H9 (cell line): Measurements from ENCODE around the gene TECPR2. TPM values are rescaled to one million over a fixed set of nuclear protein-coding genes. Genes with fewer than 3 reads are reported as not detected.

ENCODE experiments used
- DNase-seq: peaks from one replicate; pipeline ENCODE4 v3.0.0-alpha.2; 2017
- H2AFZ ChIP-seq: one replicate; pipeline ENCODE4 v1.6.1; 2013; ENCODE audit warnings: mild to moderate bottlenecking, low read length, control low read depth, moderate library complexity
- H2AK5ac ChIP-seq: 2 replicates; pipeline ENCODE4 v1.6.1; 2013; ENCODE audit warnings: low read length, control low read depth, mixed read lengths; ENCODE audit not compliant: insufficient read length
- H2BK120ac ChIP-seq: one replicate; pipeline ENCODE4 v1.6.1; 2013; ENCODE audit warnings: low read depth, mild to moderate bottlenecking, low read length, control low read depth, inconsistent platforms; ENCODE audit not compliant: poor library complexity, severe bottlenecking
- H2BK12ac ChIP-seq: 2 replicates; pipeline ENCODE4 v1.6.1; 2013; ENCODE audit warnings: low read length, control low read depth, mixed read lengths, low read depth; ENCODE audit not compliant: insufficient read length
- H2BK15ac ChIP-seq: 2 replicates; pipeline ENCODE4 v1.6.1; 2013; ENCODE audit warnings: low read depth, low read length, control low read depth
- H2BK20ac ChIP-seq: one replicate; pipeline ENCODE4 v1.6.1; 2013; ENCODE audit warnings: low read depth, mild to moderate bottlenecking, low read length, control low read depth, inconsistent platforms; ENCODE audit not compliant: poor library complexity, severe bottlenecking
- H2BK5ac ChIP-seq: 2 replicates; pipeline ENCODE4 v1.6.1; 2013; ENCODE audit warnings: low read length, control low read depth, mixed read lengths; ENCODE audit not compliant: insufficient read length
- H3K14ac ChIP-seq: 2 replicates; pipeline ENCODE4 v1.6.1; 2013; ENCODE audit warnings: low read length, control low read depth; ENCODE audit not compliant: insufficient read depth
- H3K18ac ChIP-seq: 2 replicates; pipeline ENCODE4 v1.6.1; 2013; ENCODE audit warnings: low read depth, mild to moderate bottlenecking, mixed read lengths, low read length, control low read depth; ENCODE audit not compliant: insufficient read length
- H3K23ac ChIP-seq: 2 replicates; pipeline ENCODE4 v1.6.1; 2013; ENCODE audit warnings: low read length, control low read depth, mixed read lengths, low read depth; ENCODE audit not compliant: insufficient read length
- H3K23me2 ChIP-seq: 2 replicates; pipeline ENCODE4 v1.6.1; 2013; ENCODE audit warnings: low read depth, mild to moderate bottlenecking, mixed read lengths, low read length, control low read depth; ENCODE audit not compliant: insufficient read length, poor library complexity, severe bottlenecking
- H3K27ac ChIP-seq: 2 replicates; pipeline ENCODE4 v1.5.1; 2013; ENCODE audit warnings: low read length, control low read depth, mixed read lengths, low read depth; ENCODE audit not compliant: insufficient read length
- H3K27me3 ChIP-seq: 2 replicates; pipeline ENCODE4 v1.6.1; 2013; ENCODE audit warnings: low read length, control low read depth, inconsistent platforms; ENCODE audit not compliant: insufficient read depth
- H3K4ac ChIP-seq: 2 replicates; pipeline ENCODE4 v1.6.1; 2013; ENCODE audit warnings: low read depth, mild to moderate bottlenecking, control low read depth, inconsistent platforms, low read length, moderate library complexity
- H3K4me1 ChIP-seq: 2 replicates; pipeline ENCODE4 v1.6.1; 2013; ENCODE audit warnings: low read length, control low read depth, inconsistent platforms; ENCODE audit not compliant: insufficient read depth
- H3K4me2 ChIP-seq: 2 replicates; pipeline ENCODE4 v1.6.1; 2013; ENCODE audit warnings: low read length, control low read depth, mixed read lengths; ENCODE audit not compliant: insufficient read length, insufficient read depth
- H3K56ac ChIP-seq: 2 replicates; pipeline ENCODE4 v1.6.1; 2013; ENCODE audit warnings: low read depth, mild to moderate bottlenecking, mixed read lengths, low read length, control low read depth; ENCODE audit not compliant: insufficient read length
- H3K79me1 ChIP-seq: 2 replicates; pipeline ENCODE4 v1.6.1; 2013; ENCODE audit warnings: low read depth, mild to moderate bottlenecking, moderate library complexity, low read length, control low read depth, inconsistent platforms; ENCODE audit not compliant: insufficient read depth, poor library complexity, severe bottlenecking
- H3K79me2 ChIP-seq: 2 replicates; pipeline ENCODE4 v1.6.1; 2013; ENCODE audit warnings: low read length, control low read depth, inconsistent platforms; ENCODE audit not compliant: insufficient read depth
- H3K9ac ChIP-seq: 2 replicates; pipeline ENCODE4 v1.6.1; 2013; ENCODE audit warnings: low read length, control low read depth, mixed read lengths; ENCODE audit not compliant: insufficient read length; ENCODE audit errors: extremely low read depth
- H3K9me3 ChIP-seq: one replicate; pipeline ENCODE4 v1.6.1; 2013; ENCODE audit warnings: low read depth, low read length, inconsistent platforms; ENCODE audit not compliant: control insufficient read depth
- H3T11ph ChIP-seq: one replicate; pipeline ENCODE4 v1.6.1; 2013; ENCODE audit warnings: mild to moderate bottlenecking, low read length, control low read depth, inconsistent platforms
- H4K20me1 ChIP-seq: one replicate; pipeline ENCODE4 v1.6.1; 2013; ENCODE audit not compliant: control insufficient read depth, insufficient read length, insufficient read depth
- H4K5ac ChIP-seq: 2 replicates; pipeline ENCODE4 v1.6.1; 2013; ENCODE audit warnings: low read depth, mild to moderate bottlenecking, mixed read lengths, low read length, control low read depth; ENCODE audit not compliant: insufficient read length
- H4K8ac ChIP-seq: replicated peaks from 2 replicates; pipeline ENCODE4 v1.6.1; 2013; ENCODE audit warnings: low read length, control low read depth, mixed read lengths, low read depth; ENCODE audit not compliant: insufficient read length
- H4K91ac ChIP-seq: 2 replicates; pipeline ENCODE4 v1.6.1; 2013; ENCODE audit warnings: low read depth, mild to moderate bottlenecking, moderate library complexity, mixed read lengths, low read length, control low read depth; ENCODE audit not compliant: insufficient read length
- H3K27ac Mint-ChIP-seq, 3 experiments: 2 replicates in 2 of 3; 3 replicates in 1 of 3; pipeline ENCODE4 v1.8.0; 2020 to 2021; ENCODE audit warnings: mixed read lengths in 3 of 3, mild to moderate bottlenecking in 1 of 3, moderate library complexity in 1 of 3
- H3K27me3 Mint-ChIP-seq: 2 replicates; pipeline ENCODE4 v1.8.0; 2021; ENCODE audit warnings: low read depth, mild to moderate bottlenecking, moderate library complexity, mixed read lengths
- H3K36me3 Mint-ChIP-seq, 3 experiments: 2 replicates in 2 of 3; 3 replicates in 1 of 3; pipeline ENCODE4 v1.8.0; 2020 to 2021; ENCODE audit warnings: low read depth in 3 of 3, mixed read lengths in 3 of 3; ENCODE audit not compliant: insufficient read depth in 1 of 3
- H3K4me1 Mint-ChIP-seq, 2 experiments: 2 replicates each; pipeline ENCODE4 v1.8.0; 2020; ENCODE audit warnings: mixed read lengths in 2 of 2
- H3K4me3 Mint-ChIP-seq, 2 experiments: 2 replicates in 1 of 2; 3 replicates in 1 of 2; pipeline ENCODE4 v1.8.0; 2020 to 2021; ENCODE audit warnings: mild to moderate bottlenecking in 2 of 2, mixed read lengths in 2 of 2, moderate library complexity in 1 of 2
- H3K9me3 Mint-ChIP-seq, 2 experiments: 2 replicates in 1 of 2; 3 replicates in 1 of 2; pipeline ENCODE4 v1.8.0; 2020; ENCODE audit warnings: mild to moderate bottlenecking in 2 of 2, mixed read lengths in 2 of 2, moderate library complexity in 1 of 2
- WGBS: extraction: QIAGEN DNeasy Blood & Tissue Kit; methylation state at CpG from one replicate; pipeline ENCODE4 v1.1.7; 2013; ENCODE audit warnings: missing lambda C conversion rate, low lambda C conversion rate, mixed read lengths; ENCODE audit not compliant: insufficient read length; ENCODE audit errors: extremely low coverage; 5-methylcytosine and 5-hydroxymethylcytosine counted together
- total RNA-seq: library from RNA; stranded (reverse); gene quantifications from 2 replicates; pipeline ENCODE4 v1.2.1, GENCODE V29; 2021
- TF ChIP-seq, protein P1 (sequence below): fragments of 200-600 bp; sonication (generic); conservative IDR thresholded peaks from 3 replicates; pipeline ENCODE4 v1.8.0; 2021; ENCODE audit warnings: antibody characterized with exemption, mild to moderate bottlenecking

Gene TECPR2
- total RNA-seq, 1 experiment from 2014 or later = 15.4 TPM

DNA sequence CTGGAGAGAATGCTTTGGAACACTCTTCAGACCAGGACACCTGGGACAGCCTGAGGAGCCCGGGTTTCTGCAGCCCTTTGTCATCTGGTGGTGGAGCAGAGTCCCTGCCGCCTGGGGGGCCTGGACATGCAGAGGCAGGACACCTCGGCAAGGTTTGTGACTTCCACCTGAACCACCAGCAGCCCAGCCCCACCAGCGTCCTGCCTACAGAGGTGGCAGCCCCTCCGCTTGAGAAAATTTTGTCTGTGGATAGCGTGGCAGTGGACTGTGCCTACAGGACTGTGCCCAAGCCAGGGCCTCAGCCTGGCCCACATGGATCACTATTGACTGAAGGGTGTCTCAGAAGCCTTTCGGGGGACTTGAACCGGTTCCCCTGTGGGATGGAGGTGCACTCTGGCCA lies 21.2 kb upstream of the TECPR2 start:
- H3K14ac ChIP-seq = no peak overlapping the region
- H3K4me1 ChIP-seq = no peaks in the 10 kb centered on the region
- H3K9ac ChIP-seq = no peak overlapping the region
- H2AFZ ChIP-seq = no peak overlapping the region
- no peaks in the 10 kb centered on the region for H3K9me3 Mint-ChIP-seq
- H2BK15ac ChIP-seq = no peak overlapping the region
- no peak overlapping the region for H2BK5ac ChIP-seq
- H3T11ph ChIP-seq = no peak overlapping the region
- no peak overlapping the region for H4K91ac ChIP-seq
- H3K27me3 ChIP-seq = no peaks in the 10 kb centered on the region
- no peaks in the 10 kb centered on the region for H3K79me1 ChIP-seq
- H3K18ac ChIP-seq = no peak overlapping the region
- H3K27ac Mint-ChIP-seq = peak overlapping the region in 2 of 3 experiments; percentile 62 to 92; a peak in 1 of 7 replicates
- no peak overlapping the region for H3K4me2 ChIP-seq
- no peaks in the 10 kb centered on the region for H3K23me2 ChIP-seq
- no peak overlapping the region for H2BK120ac ChIP-seq
- no peaks in the 10 kb centered on the region for H3K9me3 ChIP-seq
- no peak overlapping the region for H3K27ac ChIP-seq
- no CpG with 5 or more reads among the region's 8 CpGs for WGBS
- H4K8ac ChIP-seq = no peak overlapping the region
- H2BK20ac ChIP-seq = no peak overlapping the region
- no peak overlapping the region for H3K4ac ChIP-seq
- H3K4me1 Mint-ChIP-seq = peaks cover 0 to 5% of the 10 kb centered on the region in 2 experiments; a peak in 1 of 4 replicates
- no peak for DNase-seq
- H2AK5ac ChIP-seq = no peak overlapping the region
- H4K5ac ChIP-seq = no peak overlapping the region
- no peak overlapping the region for H3K4me3 Mint-ChIP-seq
- H3K23ac ChIP-seq = no peak overlapping the region
- no peak overlapping the region for H3K56ac ChIP-seq
- H3K36me3 Mint-ChIP-seq = peaks cover 11 to 50% (median 45%) of the 10 kb centered on the region in 3 experiments; a peak in 6 of 7 replicates
- TF ChIP-seq, protein P1, sequence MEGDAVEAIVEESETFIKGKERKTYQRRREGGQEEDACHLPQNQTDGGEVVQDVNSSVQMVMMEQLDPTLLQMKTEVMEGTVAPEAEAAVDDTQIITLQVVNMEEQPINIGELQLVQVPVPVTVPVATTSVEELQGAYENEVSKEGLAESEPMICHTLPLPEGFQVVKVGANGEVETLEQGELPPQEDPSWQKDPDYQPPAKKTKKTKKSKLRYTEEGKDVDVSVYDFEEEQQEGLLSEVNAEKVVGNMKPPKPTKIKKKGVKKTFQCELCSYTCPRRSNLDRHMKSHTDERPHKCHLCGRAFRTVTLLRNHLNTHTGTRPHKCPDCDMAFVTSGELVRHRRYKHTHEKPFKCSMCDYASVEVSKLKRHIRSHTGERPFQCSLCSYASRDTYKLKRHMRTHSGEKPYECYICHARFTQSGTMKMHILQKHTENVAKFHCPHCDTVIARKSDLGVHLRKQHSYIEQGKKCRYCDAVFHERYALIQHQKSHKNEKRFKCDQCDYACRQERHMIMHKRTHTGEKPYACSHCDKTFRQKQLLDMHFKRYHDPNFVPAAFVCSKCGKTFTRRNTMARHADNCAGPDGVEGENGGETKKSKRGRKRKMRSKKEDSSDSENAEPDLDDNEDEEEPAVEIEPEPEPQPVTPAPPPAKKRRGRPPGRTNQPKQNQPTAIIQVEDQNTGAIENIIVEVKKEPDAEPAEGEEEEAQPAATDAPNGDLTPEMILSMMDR = no peak
- no peak overlapping the region for H2BK12ac ChIP-seq
- no peaks in the 10 kb centered on the region for H3K27me3 Mint-ChIP-seq
- H3K79me2 ChIP-seq = no peaks in the 10 kb centered on the region
- no peaks in the 10 kb centered on the region for H4K20me1 ChIP-seq
